AG09309 (cell line): ENCODE results near the gene LACC1.

Experiments used
- DNase-seq: peaks from one replicate; pipeline ENCODE4 v3.0.0-alpha.2; 2010; ENCODE audit warnings: low read depth
- H3K4me3 ChIP-seq: 2 replicates; pipeline ENCODE4 v1.5.1; 2011; ENCODE audit warnings: mild to moderate bottlenecking, low read depth, low read length, moderate library complexity; ENCODE audit not compliant: control insufficient read depth
- TF ChIP-seq, protein P1 (sequence below): IDR thresholded peaks from 2 replicates; pipeline ENCODE4 v1.5.1; 2011; ENCODE audit warnings: mild to moderate bottlenecking, low read depth, low read length, inconsistent platforms; ENCODE audit not compliant: insufficient read depth, control insufficient read depth; ENCODE audit errors: missing control alignments

LACC1 gene

DNA sequence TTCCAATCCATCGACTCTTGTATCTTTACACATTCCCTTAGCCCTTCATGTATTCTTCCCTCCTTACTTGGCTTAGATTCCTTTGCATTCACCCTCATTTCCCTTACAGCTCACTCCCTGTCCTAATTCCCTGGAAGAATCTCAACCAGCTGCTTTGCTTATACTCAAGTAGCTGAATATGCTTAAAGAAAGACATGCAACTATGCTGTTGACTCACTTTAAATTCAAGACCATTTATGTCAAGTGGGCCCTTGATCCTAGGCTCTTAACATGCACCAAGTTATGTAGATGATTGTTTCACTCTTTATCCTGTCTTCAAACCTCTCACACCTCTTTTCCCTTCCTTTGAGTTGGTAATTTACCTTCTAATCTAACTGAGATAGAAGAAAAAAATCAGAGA is 7.5 kb upstream of the LACC1 start:
- H3K4me3 ChIP-seq: no peak overlapping the region
- TF ChIP-seq, protein P1, sequence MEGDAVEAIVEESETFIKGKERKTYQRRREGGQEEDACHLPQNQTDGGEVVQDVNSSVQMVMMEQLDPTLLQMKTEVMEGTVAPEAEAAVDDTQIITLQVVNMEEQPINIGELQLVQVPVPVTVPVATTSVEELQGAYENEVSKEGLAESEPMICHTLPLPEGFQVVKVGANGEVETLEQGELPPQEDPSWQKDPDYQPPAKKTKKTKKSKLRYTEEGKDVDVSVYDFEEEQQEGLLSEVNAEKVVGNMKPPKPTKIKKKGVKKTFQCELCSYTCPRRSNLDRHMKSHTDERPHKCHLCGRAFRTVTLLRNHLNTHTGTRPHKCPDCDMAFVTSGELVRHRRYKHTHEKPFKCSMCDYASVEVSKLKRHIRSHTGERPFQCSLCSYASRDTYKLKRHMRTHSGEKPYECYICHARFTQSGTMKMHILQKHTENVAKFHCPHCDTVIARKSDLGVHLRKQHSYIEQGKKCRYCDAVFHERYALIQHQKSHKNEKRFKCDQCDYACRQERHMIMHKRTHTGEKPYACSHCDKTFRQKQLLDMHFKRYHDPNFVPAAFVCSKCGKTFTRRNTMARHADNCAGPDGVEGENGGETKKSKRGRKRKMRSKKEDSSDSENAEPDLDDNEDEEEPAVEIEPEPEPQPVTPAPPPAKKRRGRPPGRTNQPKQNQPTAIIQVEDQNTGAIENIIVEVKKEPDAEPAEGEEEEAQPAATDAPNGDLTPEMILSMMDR: no peak
- DNase-seq: no peak

DNA sequence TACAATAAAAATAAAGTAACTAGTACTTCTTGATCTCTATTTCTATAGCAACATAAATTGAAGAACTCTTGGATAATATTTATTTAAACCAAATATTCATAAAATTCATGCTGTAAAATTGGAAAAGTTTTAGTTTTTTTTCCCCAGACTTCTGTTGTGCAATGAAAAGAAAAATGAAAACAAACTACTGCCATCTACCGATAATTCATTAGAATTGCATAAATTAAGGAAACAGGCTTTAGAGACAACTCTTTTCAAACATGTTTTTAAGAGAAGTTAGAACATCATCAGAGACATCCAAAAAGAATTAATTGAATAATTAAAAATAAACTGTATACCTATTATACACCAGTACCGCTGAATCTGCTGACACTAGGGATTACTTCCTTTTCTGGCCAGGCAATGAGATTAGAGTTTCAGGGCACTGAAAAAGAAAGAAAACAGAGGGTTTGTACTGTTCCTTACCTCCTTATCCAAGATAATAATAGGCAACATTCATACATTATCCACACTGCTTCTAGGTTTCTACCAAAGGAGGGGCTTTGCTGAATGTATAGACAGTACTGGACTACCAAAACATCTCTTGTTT is 5.1 kb upstream of the LACC1 start:
- no peak for DNase-seq
- TF ChIP-seq, protein P1: peak; percentile 20
- H3K4me3 ChIP-seq: no peak overlapping the region

GRCh38 chr13:43876366-43876765 is 3.3 kb upstream of the LACC1 start:
- TF ChIP-seq, protein P1: no peak
- no peak for DNase-seq
- no peak overlapping the region for H3K4me3 ChIP-seq

DNA sequence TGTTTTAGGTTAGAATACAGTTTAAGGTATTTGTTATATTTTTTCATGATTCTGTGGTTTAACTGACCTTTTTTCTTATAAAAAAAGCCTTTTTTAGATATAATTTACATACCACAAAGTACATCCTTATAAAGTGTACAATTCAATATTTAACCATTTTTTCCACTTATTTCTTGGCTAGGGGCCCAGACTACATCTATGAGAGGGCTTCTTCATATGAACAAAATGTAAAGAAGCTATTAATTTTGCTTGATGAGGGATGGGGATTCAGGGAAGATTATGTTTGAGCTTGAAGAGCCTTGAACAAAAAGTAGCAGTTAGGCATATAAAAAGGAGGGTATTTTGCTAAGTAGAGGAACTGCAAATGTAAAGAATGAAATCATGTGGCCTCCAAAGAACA is 2.4 kb upstream of the LACC1 start:
- DNase-seq: no peak
- no peak overlapping the region for H3K4me3 ChIP-seq
- TF ChIP-seq, protein P1: no peak

DNA sequence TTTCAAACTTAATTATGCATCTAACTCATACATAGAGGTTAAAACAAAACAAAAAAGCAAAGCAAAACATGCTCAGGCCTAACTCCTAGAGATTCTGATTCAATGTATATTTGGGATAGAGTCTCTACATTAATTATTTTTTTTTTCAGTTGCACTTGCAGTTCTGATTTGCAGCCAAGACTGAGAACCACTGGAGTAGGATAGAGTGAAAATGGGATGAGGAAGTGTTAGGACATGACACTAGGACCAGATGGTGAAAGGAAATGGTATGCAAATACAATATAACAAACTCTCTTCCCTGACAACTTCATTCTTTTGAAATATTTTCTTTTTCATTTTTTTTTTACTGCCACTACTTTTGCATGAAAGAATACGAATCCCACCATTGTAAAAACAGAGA is 1.9 kb upstream of the LACC1 start:
- H3K4me3 ChIP-seq: no peak overlapping the region
- TF ChIP-seq, protein P1: no peak
- DNase-seq: no peak

DNA sequence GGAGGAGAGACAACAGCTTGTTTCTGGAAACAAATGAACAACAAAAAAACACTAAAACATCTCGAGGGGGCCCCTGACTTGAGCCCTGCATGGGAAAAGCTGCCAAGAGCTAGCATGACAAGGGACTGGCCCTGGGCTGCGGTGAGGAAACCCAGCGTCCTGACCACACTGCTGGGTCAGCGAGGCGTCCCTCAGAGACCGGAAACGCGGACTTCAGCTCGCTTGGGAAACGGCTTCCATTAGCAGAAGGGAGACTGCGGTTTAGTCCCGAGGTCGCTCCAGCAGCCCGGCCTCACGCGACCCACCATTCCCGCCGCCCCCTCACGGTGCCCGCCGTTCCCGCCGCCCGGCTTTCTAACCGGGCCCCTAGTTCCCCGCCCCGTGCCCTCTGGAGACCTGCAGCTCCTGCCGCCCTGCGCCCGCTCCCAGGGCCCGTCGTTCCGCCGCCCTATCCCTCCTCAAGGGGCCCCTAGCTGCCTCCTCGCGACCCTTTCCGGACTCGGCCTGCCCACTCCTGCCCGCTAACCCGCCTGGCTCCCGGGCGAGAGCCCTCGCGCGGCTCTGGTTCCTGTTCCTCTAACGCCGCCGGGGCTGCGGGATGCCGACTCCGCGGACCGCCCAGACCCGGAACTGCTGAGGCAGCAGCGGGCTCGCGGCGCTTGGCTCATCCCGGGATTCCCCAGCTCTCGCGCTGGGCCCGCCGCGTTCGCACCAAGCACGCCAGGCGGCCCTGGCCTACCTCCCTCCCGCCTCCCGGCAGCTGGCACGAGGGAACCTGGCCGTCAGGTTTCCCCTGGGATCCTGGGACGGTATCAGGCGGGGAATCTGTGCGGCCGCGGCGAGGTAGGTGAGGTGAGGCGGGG is 581 bp upstream of the LACC1 start, which contains the start of gene CCDC122:
Gene CCDC122 (minus strand): TSS at position 849 of the 863 bp plus-strand sequence. CDS start 10,364 bp downstream, outside the sequence.
- DNase-seq: peak; percentile 45
- peak within 1 kb of the TSS; percentile 86 for H3K4me3 ChIP-seq
- TF ChIP-seq, protein P1: no peak
